NCI-H187 (cell line): ENCODE data around the gene ASIC2.
A peak's percentile ranks its signal among the peaks of the same experiment; 100 is the strongest.

ENCODE experiments used
- DNase-seq, 2 experiments: peaks; one replicate each; lab custom pipeline; 2025; lab: John Stamatoyannopoulos, UW

Gene ASIC2

GRCh38 chr17:33163533-33164168 lies 129.4 kb downstream of the ASIC2 start:
- no peak for DNase-seq

GRCh38 chr17:33154869-33155455 lies 138.1 kb downstream of the ASIC2 start:
- DNase-seq = peak; percentile 34 to 41

GRCh38 chr17:33152783-33153182 lies 140.3 kb downstream of the ASIC2 start:
- DNase-seq = no peak

GRCh38 chr17:33151565-33151964 lies 141.5 kb downstream of the ASIC2 start:
- DNase-seq = no peak

GRCh38 chr17:33145941-33146340 lies 147.2 kb downstream of the ASIC2 start:
- DNase-seq = no peak

GRCh38 chr17:33144837-33145236 lies 148.3 kb downstream of the ASIC2 start:
- DNase-seq = no peak

- no peak for DNase-seq
These were observed 150.3 kb downstream of the ASIC2 start for GRCh38 chr17:33142705-33143299.

GRCh38 chr17:33140413-33141099 lies 152.5 kb downstream of the ASIC2 start:
- peak; percentile 23 to 29 for DNase-seq

- no peak for DNase-seq
These were observed 154.5 kb downstream of the ASIC2 start for GRCh38 chr17:33138627-33139026.

- peak; percentile 31 to 50 for DNase-seq
These were observed 155.7 kb downstream of the ASIC2 start for GRCh38 chr17:33137426-33137825.

GRCh38 chr17:33135691-33136090 lies 157.4 kb downstream of the ASIC2 start:
- DNase-seq = no peak

- peak; percentile 91 to 92 for DNase-seq
These were observed 161.5 kb downstream of the ASIC2 start for GRCh38 chr17:33131620-33132019.

GRCh38 chr17:33127706-33128105 lies 165.4 kb downstream of the ASIC2 start:
- no peak for DNase-seq

GRCh38 chr17:33126086-33126485 lies 167.0 kb downstream of the ASIC2 start:
- DNase-seq = no peak

GRCh38 chr17:33125552-33125950 lies 167.5 kb downstream of the ASIC2 start:
- peak; percentile 43 to 75 for DNase-seq

- DNase-seq = peak in 1 of 2 experiments; percentile 75
These were observed 168.1 kb downstream of the ASIC2 start for GRCh38 chr17:33124871-33125551.

GRCh38 chr17:33124185-33124584 lies 168.9 kb downstream of the ASIC2 start:
- no peak for DNase-seq

- no peak for DNase-seq
These were observed 171.3 kb downstream of the ASIC2 start for GRCh38 chr17:33121756-33122155.

- DNase-seq = no peak
These were observed 171.8 kb downstream of the ASIC2 start for GRCh38 chr17:33121272-33121671.

GRCh38 chr17:33120103-33120502 lies 173.0 kb downstream of the ASIC2 start:
- no peak for DNase-seq

- DNase-seq = no peak
These were observed 174.6 kb downstream of the ASIC2 start for GRCh38 chr17:33118391-33119075.
